ENCODE results near the gene FBXO31.
A peak's percentile ranks its signal among the peaks of the same experiment; 100 is the strongest.

Gene FBXO31

DNA sequence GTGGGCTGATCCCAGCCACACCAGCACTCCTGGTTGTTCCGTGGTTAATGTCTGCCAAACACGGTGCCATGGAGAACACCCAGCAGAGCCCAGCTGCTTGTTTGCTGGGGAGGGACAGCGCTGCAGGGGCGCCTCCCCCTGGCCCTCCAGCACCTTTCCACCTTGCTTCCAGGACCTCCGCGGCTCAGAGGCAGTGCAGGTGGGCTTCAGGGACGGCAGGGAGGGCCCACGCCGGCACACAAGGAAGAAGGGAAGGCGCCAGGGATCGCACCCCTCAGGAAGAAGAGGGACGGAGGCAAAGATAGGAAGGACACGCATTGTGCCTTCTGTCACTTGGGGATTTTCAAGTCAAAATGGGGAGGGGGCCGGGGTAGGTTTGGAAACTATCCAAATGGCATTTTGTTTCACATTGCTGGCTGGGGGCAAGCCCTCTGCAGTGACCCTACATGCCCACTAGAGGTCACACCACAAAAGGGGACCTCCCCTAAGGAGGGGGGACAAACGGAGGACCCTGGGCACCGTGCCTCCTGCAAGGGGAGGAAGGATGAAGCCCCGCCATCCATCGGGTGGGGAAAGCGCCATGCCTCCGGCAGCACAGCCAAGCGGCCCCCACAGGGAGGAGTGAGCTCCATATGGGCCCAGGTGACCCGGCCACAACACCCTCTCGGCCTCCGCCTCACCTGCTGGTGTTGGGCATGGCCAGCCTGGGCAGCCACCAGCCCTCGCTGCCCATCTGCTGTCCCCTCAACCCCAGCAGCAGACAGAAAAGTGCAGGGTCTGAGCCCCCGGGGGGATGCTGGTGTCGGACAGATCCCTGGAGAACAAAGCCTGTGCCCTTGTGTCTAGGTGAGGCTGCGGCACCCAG, 58.9 kb downstream of the FBXO31 start:
- DNase-seq = peak; percentile 51

GRCh38 chr16:87323727-87324410, 59.7 kb downstream of the FBXO31 start:
- DNase-seq = no peak

DNA sequence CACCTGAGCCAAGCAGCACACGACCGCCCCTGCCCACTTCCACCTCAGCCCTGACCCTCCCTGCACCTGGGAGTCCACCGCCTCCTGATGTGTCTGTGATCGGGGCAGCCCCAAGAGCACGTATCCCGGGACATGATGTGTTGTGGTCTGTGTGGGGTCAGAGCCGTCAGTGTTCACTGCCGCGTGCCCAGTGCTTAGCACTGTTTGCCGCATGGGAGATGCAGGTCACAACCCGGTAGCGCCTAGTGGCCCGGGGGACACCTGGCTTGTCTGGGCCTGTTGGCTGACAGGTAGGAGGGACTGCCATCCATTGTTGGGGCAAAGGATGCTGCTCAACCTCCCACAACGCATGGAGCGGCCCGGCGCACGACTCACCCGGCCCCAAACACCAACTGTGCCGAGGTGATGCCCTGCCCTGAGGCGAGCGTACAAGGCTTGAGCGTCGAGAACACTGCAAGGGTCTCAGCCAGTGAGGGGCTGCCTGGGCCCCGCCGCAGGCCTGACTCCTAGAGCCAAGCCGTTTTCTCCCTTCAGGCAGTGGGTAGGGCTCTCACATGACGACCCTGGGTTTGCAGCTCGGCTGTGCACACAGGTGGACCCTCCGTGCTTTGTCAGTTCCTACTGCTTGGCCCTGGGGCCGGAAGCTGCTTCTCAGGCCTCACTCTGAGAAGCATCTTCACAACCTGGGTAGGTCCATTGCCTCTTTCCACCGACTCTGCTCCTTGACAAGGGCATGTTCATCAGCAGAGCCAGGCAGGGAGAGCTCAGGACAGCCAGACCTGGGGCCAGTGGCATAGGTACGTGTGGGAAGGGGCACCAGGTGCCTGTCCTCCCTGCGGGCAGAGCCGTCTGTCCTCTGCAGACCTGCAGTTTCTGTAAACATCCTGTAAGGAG, 60.5 kb downstream of the FBXO31 start:
- no peak for DNase-seq

DNA sequence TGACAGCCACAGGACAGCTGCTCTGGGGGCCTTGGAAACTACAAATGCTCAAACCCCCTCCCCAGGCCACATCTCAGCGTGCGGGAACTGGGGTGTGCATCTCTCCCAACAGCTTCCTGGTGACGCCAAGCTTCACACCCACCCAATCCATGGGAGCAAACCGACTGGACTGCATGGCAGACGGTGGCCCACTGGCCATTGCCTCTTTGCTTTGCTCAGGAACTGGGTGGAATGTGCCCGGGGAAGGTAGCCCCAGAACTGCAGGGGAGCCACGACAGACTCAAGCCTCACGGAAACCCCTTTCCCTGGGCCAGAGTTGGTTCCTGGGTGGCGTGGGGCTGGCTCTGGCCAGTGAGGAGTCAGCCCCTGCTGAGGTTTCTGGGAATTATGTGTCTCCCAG, 61.2 kb downstream of the FBXO31 start:
- no peak for DNase-seq

- no peak for DNase-seq
These were observed 62.1 kb downstream of the FBXO31 start for GRCh38 chr16:87321336-87322107.

DNA sequence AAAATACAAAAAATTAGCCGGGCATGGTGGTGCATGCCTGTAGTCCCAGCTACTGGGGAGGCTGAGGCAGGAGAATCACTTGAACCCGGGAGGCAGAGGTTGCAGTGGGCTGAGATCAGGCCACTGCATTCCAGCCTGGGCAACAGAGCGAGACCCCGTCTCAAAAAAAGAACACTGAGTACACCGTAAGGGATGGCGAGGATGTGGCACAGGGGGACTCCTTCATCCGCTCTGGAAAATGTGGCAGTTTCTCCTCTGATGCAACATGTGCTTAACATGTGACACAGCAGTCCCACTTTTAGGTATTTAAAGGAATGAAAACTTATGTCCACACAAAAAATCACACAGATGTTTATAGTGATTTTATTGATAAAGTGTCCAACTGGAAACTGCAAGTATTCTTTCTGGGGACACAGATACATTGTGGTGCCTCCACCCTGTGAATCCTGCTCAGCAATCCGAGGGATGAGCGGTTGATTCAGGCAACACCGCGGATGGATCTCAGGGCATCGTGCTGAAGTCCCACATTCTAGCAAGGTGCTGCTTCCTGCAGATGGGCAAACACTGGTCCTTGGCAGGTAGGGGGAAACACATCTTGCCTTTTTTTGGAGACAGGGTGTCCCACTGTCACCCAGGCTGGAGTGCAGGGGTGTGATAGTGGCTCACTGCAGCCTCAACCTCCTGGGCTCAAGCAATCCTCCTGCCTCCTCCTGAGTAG, 62.9 kb downstream of the FBXO31 start:
- no peak for DNase-seq

GRCh38 chr16:87319997-87320491, 63.5 kb downstream of the FBXO31 start:
- no peak for DNase-seq

- DNase-seq = peak; percentile 3
These were observed 64.6 kb downstream of the FBXO31 start for GRCh38 chr16:87319011-87319410.

DNA sequence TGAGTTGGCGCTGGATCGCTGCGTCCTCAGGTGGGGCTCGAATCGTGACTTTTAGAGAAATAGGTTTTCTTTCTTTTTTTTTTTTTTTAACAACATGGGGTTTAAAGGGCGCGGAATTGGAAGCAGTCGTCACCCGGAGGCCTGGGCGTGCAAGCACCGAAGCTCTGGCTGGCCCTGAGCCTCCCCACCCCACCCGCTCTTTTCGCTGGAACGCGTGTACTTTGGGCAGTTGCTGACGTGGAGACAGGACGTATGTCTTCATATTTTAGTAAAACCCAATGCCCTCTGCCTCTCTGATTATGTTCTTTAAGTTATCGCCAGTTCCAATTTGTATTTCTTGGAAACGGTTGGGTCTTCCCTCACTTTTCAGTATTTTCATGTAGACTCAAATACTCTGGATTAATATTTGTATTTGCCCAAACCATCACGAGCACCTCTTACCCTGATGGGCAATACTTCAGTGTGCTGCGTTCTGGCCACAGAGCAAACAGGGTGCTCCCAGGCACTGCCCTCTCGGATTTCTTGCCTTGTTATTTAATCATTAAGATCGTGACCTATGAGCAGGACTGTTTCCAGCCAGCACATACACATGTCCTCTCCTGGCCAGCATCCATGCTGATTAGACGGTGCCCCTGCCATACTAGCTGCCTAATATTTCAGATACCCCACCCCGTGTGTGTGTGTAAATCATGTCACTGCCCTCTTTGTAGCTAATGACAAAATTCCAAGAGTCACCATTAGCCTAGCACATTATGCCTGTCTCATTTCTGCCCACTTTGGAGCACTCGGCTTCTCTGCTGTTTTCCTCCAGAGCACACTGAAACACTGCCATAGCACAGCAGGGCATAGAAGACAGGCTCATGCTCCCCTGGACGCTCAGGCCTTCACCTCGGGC, 65.6 kb downstream of the FBXO31 start:
- peak; percentile 74 for DNase-seq

GRCh38 chr16:87316923-87317749, 66.4 kb downstream of the FBXO31 start, which contains the start of gene C16orf95:
TSS of gene C16orf95 (minus strand) at chr16:87317392. CDS start at chr16:87317242, 150 bp downstream.
- DNase-seq = peak; percentile 97

DNA sequence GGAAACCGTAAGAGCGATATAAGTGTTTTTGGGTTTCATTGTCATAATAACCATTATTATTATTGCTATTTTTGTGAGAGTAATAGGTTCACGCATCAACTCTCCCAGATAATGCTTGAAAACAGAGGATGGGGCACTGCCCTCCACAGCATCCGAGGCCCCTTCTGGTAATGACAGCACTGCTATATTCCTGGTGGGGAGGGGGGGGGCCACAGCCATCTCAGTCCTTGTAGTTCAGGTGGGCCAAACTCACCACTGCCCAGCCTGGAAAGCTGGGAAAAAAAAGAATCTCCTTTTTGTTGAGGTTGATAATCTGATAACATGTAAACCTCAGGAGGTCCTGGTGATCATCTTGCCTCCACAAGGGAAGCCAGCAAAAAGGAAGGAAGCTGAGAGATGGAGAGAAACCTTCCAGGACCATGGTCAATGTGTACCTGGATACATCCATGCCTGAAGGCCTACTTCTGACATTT, 67.1 kb downstream of the FBXO31 start:
- no peak for DNase-seq

GRCh38 chr16:87314990-87315420, 68.6 kb downstream of the FBXO31 start:
- DNase-seq = peak; percentile 26

DNA sequence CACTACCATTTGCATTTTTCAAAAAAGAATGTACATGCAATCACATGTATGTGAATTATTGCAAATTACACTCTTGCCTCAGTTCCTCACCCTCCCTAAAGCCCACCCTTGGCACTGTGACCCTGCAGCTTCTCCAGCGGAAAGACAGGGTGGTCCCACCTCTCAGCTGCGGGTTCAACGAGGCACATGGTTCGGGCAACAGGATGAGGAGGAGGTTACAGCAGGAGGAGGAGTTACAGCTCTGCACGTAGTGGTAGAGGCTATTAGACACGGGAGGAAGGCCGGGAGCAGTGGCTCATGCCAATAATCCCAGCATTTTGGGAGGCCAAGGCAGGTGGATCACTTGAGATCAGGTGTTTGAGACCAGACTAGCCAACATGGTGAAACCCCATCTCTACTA, 71.6 kb downstream of the FBXO31 start:
- DNase-seq = peak; percentile 17

DNA sequence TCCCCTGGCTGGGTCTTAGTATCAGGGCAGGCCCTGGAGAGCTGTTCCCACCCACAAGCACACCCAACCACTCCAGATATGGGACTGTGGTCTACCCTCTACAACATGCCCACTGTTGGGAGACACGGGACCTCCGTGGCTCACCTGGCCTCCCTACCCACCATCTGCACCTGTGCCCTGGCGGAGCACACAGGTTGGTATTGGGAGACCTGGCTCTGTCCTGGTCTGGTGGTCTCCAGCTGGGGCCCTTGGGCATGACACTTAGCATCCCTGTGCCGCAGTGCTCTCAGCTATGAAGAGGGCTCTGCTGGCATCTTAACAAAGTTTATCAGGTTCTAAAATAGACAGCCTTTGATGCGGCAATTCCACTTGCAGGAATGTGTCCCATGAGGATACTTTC, 72.2 kb downstream of the FBXO31 start:
- DNase-seq = peak; percentile 8

GRCh38 chr16:87310610-87311009, 73.0 kb downstream of the FBXO31 start:
- DNase-seq = peak; percentile 28

- DNase-seq = peak; percentile 12
These were observed 73.7 kb downstream of the FBXO31 start for GRCh38 chr16:87309620-87310525.

DNA sequence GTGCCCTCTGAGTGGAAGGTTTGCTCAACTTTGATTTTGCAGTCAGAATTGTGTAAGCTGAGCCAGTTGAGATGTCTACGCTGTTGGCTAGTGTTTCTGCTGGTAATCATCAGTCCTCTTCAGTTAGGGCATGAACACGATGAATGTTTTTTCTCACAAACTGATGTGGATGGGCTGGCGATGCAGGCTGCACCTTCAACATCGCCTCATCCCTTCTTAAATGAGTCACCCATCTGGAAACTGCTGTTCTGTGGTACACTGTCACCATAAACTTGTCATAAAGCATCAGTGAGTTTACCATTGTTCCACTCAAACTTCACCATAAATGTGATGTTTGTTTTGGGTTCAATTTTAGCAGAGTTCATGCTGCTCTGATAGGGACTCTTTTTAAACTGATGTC, 74.8 kb downstream of the FBXO31 start:
- no peak for DNase-seq

DNA sequence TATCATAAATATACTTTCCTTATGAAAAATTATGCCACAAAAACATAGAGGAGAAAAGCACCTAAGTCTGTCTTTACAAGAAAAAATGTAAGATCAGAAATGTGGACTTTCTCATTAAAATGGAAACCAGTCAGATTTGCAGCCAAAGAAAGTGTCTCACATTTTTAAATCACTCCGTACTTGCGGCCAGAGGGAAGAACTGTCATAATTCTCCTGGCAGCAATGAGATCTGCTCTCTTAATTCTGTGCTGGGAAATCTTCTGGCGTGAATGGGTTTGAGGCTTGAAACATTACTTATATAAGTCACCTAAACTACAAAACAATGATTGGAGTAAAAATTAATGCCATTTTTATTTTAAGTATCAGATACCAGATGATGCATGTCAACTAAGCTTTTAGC, 77.1 kb downstream of the FBXO31 start:
- no peak for DNase-seq

Measured in left hindlimb (tissue), 1 donor.